ENCODE results near the gene NINL. TPM values are rescaled to one million over a fixed set of nuclear protein-coding genes. Genes with fewer than 3 reads are reported as not detected.

NINL gene
- total RNA-seq, 1 experiment from 2014 or later: not detected

GRCh38 chr20:25465243-25466135, 119.8 kb downstream of the NINL start:
- DNase-seq (ENCODE audit: low read depth): no peak

GRCh38 chr20:25464501-25465242, 120.7 kb downstream of the NINL start:
- DNase-seq (ENCODE audit: low read depth): no peak

GRCh38 chr20:25461786-25462545, 123.4 kb downstream of the NINL start:
- no peak for DNase-seq (ENCODE audit: low read depth)

- no peak for DNase-seq (ENCODE audit: low read depth)
These were observed 124.1 kb downstream of the NINL start for GRCh38 chr20:25461281-25461650.

DNA sequence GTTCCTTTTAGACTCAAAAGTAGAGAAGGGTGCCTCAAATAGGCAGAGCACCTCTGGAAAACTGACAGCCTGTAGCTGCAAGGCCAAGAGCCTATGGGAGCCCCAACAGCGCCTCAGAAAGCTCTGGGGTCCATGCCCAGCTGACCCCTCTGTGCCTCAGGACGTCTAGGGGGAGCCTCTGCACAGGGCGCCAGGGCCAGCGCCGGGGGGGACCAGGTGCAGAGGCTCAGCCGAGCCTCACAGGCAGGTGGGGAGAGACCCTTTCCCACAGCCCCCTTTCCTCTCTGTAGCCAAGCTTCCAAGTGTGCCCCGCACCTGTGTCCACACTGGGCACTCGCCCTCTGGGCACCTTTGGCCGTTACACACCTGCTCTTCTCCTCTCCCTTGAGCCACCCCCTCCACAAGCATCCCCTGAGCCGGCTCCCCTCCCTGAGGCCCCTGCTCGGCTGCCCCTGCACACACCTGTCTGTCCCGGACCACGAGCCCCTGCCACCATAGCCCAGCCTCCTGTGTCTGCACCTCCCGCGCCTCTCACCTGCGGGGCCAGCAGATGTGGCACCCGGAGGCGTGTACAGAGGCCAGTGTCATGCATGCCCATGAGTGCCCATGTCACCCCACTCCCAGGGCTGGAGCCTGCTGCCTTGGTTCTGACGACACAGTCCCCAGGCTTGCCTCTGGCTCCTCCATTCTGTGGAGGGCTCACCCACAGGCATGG, 124.6 kb downstream of the NINL start:
- no peak for DNase-seq (ENCODE audit: low read depth)

DNA sequence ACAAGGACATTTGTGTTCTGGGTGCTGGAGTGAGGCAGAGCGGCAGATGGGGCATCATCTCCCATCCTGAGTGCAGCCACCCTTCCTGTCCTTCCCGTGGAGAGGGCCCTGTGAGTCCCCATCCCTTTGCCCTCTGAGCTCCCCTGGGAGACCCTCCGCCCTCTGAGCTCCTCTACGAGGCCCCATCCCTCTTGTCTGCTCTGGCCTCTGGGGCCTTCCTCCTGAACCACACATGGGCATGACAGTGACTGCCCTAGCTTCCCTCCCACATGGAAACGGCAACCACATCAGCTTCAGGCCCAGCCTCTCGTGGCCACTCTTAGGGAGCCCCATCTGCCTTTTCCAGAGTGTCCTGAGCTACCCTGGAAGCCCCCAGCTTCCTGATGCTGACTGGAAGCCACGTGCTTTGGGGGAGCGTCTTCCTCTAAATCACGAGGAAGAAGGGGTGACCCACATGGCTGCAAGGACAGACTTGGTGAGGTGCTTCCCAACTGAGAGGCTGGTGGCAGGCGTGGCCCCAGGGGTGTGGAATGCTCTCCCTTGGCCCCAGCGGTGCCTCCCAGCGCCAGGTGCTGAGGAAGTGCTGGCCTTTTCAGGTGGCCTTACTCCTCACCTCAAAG, 125.3 kb downstream of the NINL start:
- DNase-seq (ENCODE audit: low read depth): no peak

- DNase-seq (ENCODE audit: low read depth): no peak
These were observed 126.1 kb downstream of the NINL start for GRCh38 chr20:25459111-25459830.

DNA sequence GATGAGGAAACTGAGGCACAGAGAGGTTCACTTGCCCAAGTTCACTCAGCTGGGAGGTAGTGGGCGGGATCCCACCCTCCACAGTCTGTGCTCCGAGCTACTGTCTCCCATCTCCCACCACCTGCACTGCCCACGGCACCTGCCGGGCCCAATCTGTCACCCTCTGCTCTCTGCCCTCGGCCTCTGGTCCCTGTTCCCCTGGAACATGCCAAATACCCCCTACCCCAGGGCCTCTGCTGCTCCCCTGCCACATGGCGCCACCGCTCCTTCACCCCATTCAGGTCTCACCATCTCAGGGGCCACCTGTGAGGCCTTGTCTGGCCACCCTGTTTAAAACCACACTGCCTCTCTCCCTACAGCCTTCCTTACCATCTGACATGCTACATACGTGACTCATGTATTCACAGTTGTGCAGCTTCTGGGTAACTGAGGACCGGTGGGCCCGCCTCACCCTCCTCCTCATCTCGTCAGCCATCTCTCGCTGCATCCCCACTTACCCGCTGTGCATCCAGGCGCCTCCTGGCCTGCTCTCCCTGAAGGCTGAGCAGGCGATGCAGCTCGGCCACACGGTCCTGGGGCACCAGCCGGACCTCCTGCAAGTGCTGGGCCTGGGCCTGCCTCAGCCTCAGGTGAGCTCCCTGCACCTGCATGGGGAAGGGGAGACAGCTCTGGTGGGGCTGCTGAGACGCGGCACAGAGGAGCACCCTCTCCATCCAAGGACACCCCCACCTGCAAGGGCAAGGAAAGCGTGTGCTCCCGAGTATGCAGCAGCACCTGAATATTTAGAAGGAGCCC, 127.2 kb downstream of the NINL start:
- DNase-seq (ENCODE audit: low read depth): no peak

GRCh38 chr20:25454153-25454900, 131.0 kb downstream of the NINL start:
- no peak for DNase-seq (ENCODE audit: low read depth)

DNA sequence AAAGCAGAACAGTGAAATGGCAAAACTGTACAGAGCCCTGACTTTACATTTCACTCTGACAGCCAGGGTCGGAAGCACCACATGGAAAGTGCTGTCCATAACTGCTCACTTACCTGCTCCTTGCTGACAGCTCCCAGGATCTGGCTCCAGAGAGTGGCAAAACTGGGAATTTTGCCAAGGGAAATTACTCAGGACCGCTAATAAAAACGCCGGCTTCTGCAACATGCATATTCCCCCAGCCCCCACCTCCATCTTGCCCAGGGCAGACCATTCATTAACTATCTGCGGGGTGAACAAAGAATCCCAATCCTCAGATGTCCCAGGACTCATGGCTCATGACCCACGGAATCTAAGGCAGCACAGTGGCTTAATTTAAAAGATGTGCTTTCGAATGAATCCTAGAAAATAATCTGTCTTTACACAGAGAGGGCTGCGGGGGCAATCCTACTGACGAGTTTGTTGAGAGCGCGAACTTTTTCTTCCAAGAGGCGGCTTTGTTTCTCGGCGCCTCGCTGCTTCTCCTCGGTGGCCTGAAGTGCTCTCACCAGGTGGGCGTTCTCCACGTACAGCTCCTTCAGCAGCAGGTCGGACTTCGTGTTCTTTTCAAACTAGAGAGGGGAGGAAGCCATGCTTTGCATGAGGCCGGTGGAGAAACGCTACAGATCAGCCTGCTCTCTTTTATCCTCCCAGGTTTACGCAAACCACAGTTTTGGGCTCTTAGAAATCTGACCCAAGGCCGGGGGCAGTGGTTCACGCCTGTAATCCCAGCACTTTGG, 132.1 kb downstream of the NINL start:
- DNase-seq (ENCODE audit: low read depth): peak; percentile 58

DNA sequence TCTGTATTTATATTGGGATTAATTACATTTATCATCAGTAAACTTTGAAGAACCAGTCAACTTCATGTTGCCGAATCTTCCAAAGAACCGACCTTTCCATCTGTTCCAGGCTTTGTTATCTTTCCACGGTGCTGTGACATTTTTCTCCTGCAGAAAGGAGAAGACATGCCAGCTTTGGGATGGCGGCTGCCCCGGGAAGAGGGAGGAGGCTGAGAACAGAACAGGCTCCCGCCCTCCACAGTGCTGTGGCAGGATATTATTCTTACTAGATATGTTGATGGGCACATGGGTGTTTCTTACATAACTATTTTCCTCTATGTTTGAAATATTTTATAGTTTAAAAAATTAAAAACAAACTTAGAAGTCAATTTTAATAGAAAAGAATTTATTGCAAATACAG, 133.0 kb downstream of the NINL start:
- no peak for DNase-seq (ENCODE audit: low read depth)

DNA sequence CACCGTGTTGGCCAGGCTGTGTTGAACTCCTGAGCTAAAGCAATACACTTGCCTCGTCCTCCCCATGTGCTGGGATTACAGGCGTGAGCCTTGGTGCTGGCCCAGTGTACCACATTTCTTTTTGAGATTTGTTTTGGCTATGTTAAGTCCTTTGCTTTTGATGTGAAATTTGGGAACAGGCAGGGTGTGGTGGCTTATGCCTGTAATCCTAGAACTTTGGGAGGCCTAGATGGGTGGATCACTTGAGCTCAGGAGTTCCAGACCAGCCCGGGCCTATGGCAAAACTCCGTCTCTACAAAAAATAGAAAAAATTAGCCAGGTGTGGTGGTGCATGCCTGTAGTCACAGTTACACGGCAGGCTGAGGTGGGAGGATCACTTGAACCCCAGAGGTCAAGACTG, 137.7 kb downstream of the NINL start:
- no peak for DNase-seq (ENCODE audit: low read depth)

- DNase-seq (ENCODE audit: low read depth): no peak
These were observed 140.8 kb downstream of the NINL start for GRCh38 chr20:25444556-25444955.

- no peak for DNase-seq (ENCODE audit: low read depth)
These were observed 146.0 kb downstream of the NINL start for GRCh38 chr20:25439328-25439727.

DNA sequence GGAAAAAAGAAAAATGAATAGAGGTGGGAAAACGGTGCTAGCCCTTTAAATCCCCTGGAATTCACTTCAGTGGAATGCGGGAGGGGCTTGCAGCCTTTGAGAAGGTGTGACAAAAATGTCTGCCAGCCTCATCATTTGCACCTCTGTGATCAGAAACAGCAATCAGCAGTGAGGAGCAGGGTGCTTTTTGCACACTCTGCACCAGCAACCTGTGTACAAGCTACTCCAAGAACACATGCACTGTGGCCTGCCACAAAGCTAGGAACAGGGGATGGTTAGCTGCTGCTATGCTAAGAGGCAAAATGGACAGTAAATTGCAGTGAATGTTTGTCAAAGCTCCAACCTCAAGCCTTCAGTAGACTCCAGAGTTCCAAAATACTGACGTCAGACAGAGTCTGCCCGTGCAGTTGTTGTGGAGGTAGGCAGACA, 148.2 kb downstream of the NINL start:
- DNase-seq (ENCODE audit: low read depth): no peak

GRCh38 chr20:25424536-25424935, 160.8 kb downstream of the NINL start:
- DNase-seq (ENCODE audit: low read depth): no peak

DNA sequence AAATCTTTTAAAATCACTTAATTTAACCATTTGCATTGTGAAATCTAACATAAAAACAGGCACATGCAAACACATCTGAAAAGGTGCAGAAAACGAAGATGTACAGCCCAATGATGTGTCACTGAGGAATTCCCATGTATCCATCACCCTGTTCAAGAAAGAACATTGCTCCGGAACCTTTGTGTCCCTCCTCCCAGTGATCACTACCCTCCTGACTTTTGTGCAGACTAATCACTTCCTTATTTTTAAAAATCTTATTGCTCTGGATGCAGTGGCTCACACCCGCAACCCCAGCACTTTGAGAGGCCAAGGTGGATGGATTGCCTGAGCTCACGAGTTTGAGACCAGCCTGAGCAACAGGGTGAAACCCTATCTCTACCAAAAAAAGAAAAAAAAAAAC, 163.3 kb downstream of the NINL start:
- DNase-seq (ENCODE audit: low read depth): no peak

GRCh38 chr20:25421102-25421501, 164.2 kb downstream of the NINL start:
- DNase-seq (ENCODE audit: low read depth): no peak

Data from HT1080 (cell line).